Activated effector memory CD4-positive, alpha-beta T cell treated with Interleukin-2 at 50 U/mL for 16 hours (primary cell): ENCODE measurements around the gene PRDM2.

Experiments used
- DNase-seq: peaks from one replicate; pipeline ENCODE4 v3.0.0-alpha.2; 2020

PRDM2 gene

DNA sequence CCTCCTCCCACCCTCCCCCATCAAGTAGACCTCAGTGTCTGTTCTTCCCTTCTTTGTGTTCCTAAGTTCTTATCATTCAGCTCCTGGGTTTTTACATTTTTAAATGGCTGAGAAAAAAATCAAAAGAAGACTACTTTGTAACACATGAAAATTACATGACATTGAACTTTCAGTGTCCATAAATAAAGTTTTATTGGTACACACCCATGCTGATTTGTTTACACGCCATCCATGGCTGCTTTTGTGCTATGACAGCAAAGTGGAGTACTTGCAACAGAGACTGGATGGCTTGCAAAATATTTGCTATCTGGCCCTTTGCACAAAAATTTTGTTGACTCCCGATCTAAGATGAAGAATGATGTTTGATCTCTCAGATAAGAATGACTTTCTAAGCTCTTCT, 171.4 kb downstream of the PRDM2 start:
- no peak for DNase-seq

GRCh38 chr1:13871886-13872285, 171.9 kb downstream of the PRDM2 start:
- no peak for DNase-seq

DNA sequence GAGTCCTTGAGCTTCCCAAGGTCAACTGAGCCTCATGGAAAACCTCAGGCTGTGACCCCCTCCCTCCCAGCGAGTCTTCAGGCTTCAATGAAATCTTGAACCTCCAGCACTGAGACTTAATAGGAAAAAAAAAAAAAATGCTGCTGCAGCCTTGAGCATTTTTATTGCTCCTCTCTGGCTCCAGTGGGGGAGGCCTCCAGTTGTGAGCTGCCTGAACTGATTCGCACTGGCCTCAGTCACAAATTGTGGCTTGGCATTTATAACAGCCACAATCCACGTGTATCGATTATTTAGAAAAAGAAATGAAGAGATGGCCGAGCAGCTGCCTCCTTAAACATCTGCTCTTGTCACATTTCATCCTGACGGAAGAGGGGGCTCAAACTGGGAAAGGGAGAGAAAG, 173.0 kb downstream of the PRDM2 start:
- no peak for DNase-seq
